ENCODE data around the gene FATE1.
"Not testable (repeated sequence)": the region's sequence is repeated elsewhere in the genome, so short reads cannot be mapped to it uniquely, and the experiment has no call there.

FATE1 gene

DNA sequence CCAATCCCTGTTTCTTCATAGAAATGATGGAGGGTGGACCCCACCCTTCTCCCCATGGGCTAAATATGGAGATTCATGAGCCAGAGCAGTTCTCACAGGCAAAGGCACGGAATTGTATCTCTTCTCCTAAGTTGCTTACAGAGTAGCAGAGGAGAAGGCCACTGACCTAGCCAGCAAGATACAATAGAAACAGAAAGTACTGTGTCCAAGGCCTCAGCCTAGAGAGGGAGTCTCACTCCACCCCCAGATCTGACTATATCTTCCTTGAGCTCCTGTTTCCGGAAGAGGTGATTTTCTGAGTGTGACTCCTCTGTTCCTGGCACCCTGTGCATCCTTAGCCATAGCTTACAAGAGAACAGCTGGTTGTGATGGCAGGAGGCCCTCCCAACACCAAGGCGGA lies at the start of gene FATE1:
TSS of gene FATE1 (plus strand) at position 284 of the 400 bp plus-strand sequence. CDS start at position 369, 85 bp downstream.
- DNase-seq, result no peak

GRCh38 chrX:151675121-151675746 lies 40.6 kb upstream of the FATE1 start:
- no peak for DNase-seq

DNA sequence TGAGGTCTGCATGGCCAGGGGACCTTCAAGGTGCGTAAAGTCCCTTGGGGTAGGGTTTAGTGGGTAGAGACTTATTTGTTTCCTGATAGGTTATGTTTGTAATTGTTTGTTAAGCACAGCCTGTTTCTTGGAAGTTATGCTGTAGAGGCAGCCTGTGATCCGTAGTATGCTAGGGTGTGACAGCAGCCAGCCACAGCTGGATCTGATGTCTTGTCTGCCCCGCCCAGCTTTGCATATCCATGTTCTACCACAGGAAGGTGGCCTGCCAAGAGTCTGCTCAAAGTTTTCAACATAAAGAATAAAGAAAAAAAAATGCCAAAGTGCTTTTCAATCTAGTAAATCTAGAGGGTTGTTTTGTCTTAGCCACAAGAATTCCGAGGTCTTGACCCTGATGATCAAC lies 39.6 kb upstream of the FATE1 start:
- DNase-seq, result no peak

DNA sequence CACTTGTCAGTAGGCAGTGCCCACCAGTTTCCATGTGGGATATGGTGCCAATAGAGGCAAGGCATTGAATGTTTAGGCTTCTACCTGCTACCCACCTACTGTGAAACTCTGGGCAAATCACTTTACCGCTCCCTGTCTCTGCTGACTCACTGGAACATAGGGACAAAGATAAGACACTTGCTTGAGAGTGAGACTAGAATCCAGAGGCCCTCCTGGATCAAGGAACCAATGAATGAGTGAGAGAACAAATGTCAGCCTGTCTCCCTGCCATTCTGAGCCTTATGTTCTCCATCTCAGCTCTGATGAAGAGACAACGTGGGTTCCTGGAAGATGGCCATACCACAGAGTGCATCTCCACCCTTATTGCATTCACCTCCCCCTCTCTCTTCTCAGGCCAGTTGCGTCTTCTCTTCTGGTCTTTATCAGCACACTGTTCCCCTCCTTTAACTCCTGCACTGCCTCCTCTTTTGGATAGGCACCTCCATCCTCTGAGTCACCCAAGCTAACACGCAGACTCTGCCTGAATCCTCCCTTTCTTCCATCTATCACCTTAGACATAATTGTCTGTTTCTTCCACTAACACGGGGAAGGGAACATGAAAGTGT lies 35.9 kb upstream of the FATE1 start:
- no peak for DNase-seq

DNA sequence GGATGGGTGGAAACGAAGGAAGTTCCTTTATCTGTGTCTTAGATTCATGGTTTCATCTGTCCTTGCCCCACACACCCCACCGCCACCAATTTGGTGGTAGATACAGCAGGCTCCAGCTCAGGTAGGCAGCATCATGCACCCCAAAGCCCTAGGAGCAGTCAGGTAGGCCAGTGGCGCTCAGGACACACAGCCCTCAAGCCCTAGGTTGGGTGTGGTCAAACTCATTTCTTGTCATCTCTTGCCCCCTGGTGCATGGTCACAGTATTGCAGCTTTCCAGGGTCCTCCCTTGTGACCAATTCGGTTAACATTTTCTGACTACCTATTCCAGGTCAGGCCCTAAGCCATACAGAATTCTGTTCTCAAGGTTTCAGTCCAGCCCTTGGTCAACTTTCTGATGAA lies 35.0 kb upstream of the FATE1 start:
- DNase-seq, result peak; percentile 73

DNA sequence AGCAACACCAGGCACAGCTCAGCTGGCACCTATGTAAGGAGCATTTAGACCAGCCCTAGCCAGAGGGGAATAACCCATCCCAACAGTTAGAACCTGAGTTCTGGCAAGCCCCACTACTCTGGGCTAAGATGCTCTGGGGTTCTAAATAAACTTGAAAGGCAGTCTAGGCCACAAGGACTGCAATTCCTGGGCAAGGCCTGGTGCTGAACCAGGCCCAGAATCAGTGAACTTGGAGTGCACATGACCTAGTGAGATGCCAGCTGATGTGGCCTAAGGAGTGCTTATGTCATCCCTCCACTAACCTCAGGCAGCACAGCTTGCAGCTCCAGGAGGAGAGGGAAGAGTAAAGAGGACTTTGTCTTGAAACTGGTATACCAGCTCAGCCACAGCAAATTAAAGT lies 28.2 kb upstream of the FATE1 start:
- no peak for DNase-seq

DNA sequence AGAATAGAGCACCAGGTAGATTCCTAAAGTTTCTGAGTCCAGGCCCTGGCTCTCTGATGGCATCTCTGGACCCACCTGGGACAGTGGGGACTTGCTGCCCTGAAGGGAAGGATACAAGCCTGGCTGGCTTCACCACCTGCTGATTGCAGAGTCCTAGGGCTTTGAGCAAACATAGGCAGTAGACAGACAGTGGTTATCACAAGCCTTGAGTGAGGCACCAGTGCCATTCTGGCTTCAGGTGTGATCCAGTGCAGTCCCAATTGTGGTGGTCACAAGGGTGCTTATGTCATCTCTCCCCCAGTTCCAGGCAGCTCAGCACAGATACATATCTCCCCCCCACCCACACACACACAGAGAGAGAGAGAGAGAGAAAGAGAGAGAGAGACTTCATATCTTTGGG lies 27.1 kb upstream of the FATE1 start:
- no peak for DNase-seq

- no peak for DNase-seq
Measured at GRCh38 chrX:151692825-151693224, 23.0 kb upstream of the FATE1 start.

- DNase-seq, result no peak
Measured at GRCh38 chrX:151694121-151694520, 21.7 kb upstream of the FATE1 start.

DNA sequence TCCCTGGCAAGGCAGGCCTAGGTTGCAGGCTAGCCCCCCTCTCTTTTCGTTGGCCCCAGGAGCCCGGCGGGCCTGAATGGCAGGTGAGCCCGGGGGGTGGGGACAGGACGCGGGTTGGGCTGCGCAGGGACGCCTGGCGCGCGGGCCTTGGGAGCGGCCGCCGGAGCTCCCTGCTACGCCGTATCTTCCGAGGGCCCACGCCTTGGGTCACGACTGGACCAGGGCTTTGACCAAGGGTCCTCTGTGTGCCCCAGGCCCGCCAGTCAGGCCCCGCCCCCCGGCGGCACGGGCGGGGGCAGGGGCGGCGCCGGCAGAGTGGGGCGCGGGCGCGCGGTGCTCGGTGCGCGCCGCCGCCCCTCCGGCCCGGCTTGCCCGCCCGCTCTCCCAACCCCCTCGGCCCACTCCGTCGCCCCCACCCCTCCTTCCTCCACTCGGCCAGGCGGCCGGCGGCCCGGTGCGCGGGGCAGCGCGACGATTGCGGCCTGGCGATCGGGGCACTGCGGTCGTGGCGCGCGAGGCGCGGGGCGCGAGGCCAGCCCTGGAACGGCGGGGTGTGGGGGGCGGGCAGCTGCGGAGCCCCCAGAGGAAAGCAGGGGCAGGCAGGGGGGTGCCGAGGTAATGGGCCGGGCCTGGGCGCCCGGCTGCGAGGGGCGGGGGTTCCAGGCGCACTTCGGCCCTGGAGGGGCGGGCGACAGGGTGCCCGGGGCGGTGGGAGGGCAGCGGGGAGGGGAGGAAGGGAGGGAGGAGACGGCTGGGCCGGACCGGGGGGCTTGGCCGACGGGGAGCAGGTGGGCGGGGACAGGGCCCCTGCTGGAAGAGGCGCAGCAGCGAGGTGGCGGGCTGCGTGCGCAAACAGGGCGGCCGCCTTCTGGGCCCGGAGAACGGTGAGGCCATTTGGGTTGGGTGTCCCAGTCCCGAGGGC lies 20.9 kb upstream of the FATE1 start, which contains the start of gene PRRG3:
TSS of gene PRRG3 (plus strand) at position 798 of the 922 bp plus-strand sequence. CDS start 3,357 bp downstream, outside the sequence.
- no peak for DNase-seq

DNA sequence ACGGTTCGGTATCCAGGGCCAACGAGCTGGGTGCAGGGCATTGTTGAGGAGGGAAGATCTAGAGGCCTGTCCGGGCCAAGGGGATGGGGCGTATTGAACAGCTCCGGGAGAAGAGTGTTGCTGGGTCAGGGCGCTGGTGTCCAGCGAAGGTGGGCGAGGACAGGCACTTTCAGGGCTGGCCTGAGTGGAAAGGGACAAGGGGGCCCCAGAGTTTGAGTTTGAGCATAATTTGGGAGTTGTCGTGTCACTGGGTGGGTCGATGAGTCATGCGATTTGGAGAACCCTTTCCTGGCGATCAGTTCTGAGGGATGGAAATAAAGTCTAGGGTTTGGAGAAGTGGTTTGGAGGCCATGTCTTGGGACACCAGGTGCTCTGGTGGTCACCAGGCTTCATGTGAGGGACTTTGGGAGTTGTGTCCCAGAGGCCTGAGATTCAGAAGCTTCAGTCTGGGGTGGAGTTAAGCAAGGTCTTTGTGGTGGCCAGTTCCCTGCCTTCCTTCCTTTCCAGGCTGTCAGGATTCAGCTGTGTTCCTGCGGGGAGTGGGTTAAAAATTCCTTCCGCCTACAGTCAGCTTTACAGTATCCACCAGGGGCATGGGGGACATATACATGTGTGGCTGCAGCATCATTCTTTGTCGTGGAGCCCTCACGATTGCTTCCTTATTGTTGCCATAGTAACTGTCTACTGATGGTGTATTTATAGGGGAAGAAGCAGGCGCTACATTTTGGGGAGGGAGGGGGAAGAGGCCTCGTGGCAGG lies 20.1 kb upstream of the FATE1 start:
- DNase-seq, result no peak

DNA sequence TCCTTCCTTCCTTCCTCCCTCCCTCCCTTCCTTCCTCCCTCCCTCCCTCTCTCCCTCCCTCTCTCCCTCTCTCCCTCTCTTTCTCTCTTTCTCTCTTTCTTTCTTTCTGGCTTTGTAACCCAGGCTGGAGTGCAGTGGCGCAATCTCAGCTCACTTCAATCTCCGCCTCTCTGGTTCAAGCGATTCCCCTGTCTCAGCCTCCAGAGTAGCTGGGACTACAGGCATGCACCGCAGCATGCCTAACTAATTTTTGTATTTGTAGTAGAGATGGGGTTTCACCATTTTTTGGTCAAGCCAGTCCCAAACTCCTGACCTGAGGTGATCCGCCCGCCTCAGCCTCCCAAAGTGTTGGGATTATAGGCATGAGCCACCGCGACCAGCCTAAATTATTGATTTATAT lies 18.8 kb upstream of the FATE1 start:
- DNase-seq, result not testable (repeated sequence)

GRCh38 chrX:151697522-151697921 lies 18.3 kb upstream of the FATE1 start:
- no peak for DNase-seq

GRCh38 chrX:151698485-151698884 lies 17.4 kb upstream of the FATE1 start:
- no peak for DNase-seq

DNA sequence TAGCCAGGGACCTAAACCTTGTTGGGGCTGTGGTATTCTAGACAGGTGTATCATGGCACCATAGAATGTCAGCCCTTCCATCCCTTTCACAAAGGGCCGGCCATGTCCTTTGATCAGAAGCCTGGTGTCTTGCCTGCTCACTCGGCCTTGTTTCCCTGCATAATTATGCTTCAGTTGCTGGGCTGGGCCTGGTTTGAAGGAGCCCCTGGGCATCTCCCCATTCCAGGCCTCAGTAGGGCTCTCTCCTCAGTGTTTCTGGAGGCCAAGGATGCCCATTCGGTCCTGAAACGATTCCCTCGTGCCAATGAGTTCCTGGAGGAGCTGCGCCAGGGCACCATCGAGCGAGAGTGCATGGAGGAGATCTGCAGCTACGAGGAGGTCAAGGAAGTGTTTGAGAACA lies 16.1 kb upstream of the FATE1 start:
- no peak for DNase-seq

GRCh38 chrX:151700581-151700980 lies 15.3 kb upstream of the FATE1 start:
- DNase-seq, result no peak

DNA sequence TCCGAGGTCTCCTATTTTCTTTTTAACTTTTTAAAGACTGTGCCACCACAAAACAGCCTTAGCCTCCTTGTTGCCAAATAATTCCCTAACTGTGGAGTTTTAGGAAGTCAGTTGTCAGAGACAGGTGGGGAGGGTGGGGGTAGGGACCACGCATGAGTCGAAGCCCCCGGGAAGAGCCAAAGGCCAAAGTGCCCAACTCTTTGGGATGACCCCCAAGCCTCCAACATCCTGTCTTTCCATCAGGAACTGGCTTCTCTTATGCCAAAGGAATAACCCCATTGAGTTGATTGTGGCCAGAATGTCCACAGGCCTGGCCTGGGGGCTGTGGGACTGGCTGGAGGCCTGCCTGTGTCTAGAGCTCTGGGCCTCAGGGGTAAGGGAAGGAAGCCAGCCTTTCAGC lies 14.8 kb upstream of the FATE1 start:
- DNase-seq, result no peak

DNA sequence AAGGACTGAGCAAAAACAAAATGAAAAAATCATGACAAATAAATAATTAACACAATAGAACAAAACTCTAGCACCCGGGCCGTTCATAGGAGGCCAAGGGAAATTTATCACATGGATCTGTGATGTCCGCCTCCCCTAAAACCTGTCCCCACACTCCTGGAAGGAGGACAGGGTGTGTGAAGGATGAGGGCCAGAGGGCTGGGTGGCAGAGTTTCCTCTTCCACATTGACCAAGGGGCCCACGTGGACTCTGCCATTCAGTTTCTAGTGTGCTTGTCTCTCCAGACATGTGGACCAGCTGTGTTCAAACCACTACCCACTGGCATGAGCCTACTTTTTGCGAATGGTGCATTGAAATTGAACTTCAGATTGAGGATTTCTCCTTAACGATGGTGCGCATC lies 14.3 kb upstream of the FATE1 start:
- no peak for DNase-seq

DNA sequence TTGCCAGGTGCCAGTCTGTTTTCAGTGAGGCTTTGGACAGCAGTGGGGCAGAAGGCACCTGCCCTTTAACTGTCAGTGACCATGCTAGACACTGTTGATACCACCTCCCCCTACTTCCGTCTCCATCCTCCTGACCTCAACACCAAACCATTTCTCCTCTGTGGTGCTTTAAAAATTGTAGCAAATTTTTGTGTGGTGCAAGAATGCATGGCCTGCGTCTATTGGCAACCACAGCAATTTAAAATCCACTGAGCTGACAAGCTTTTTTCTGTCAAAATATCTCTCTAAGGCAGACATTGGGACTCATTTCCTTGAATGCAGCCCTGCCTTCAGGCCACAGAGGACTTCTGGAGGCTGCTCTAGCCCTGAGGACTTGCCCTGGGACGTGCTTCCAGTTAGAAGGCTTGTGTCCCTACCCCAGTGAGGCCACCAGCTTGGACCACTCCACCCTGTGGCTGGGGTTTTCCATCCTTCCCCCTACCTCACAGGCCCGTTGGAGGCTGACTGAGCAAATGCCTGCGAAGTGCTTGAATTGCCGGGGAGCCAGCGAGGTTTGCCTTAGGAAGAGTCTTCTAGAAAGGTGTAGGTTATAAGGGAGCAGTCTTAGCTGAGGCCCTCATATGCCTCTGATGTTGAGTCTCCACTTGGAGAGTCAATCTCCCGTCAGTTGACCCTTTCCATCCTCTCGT lies 13.7 kb upstream of the FATE1 start:
- DNase-seq, result no peak

DNA sequence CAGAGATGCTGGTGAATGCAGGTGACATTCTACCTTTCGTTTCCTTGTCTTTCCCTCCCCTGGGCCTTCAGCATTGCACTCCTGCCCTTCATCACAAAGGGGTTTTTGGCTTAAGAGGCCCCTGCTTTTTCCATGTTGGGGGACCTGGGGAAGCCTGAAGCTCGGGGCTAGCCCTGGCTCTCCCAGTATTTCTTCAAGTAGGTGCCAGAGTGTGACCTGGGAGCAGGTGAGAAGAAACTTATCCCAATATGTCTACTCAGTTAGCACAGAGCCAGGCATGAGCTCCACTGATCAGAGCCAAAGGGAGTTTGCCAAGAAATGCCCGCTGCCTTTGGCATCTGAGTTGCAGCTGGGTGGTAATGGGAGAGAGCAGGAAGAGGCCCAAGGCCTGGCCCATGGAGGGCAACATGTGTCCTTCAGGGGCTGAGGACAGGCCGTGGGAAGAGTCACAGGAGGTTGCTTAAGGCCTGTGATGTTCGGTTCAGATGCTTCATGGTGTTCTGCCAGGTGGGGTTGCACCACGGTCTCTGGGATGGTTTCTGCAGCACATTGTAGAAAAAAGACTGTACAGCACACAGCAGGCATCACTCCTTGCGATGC lies 13.0 kb upstream of the FATE1 start:
- no peak for DNase-seq

DNA sequence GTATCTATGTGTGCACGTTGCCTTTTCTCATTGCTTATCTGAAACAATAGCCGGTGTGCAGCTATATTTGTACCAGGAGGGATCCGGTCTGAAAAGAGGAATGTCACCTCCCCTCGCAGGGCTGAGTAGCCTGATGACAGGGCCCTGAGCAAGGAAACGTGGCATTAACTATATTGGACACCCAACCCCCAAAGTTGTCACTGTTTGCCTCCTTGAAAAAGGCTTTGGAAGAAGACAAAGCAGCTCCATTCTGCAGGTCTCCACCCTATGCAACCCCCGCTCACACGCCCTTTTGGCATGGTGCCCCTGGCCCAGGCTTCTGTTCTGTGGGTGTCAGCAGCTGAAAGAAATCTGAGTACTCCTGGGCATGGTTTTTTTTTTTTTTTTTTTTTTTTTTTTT lies 12.3 kb upstream of the FATE1 start:
- DNase-seq, result no peak

- no peak for DNase-seq
Measured at GRCh38 chrX:151704041-151704663, 11.7 kb upstream of the FATE1 start.

Data from activated CD4-positive, CD25-positive, alpha-beta regulatory T cell treated with anti-CD3 and anti-CD28 coated beads, Interleukin-2, amount 50 U/mL, for 72 hours (primary cell).